Kasumi-1 (cell line): ENCODE measurements around the gene TNK1.
A peak's percentile ranks its signal among the peaks of the same experiment; 100 is the strongest.

ENCODE experiments used
- DNase-seq, 2 experiments: peaks; one replicate each; lab custom pipeline; 2025; lab: John Stamatoyannopoulos, UW

TNK1 gene

DNA sequence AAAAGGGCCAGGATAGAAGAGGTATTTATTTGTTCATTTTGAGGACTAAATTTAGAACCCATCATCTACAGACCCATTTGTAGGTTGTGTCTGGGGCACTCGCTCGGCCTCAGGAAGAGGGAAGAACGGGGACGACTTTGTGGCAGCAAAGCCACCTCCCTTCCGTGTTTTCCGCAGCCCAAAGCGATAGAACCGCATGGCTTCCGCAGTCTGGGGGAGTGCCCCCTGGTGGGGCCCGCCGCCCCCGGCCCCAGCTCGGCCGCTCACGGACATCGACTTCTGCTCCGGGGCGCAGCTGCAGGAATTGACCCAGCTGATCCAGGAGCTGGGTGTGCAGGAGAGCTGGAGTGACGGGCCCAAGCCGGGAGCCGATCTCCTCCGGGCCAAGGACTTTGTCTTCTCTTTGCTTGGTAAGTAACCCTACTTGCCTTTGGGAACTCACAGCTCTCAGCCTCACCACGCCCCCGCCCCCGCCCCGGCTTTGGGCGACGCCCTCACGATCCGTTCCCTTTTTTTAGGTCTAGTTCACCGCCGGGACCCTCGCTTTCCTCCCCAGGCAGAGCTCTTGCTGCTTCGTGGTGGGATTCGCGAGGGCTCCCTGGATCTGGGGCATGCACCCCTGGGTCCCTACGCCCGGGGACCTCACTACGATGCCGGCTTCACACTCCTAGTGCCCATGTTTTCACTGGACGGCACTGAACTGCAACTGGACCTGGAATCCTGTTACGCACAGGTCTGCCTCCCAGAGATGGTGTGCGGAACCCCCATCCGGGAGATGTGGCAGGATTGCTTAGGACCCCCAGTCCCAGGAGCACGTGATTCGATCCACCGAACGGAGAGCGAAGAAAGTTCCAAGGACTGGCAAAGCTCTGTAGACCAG, 55.0 kb downstream of the TNK1 start:
- peak; percentile 39 to 46 for DNase-seq

DNA sequence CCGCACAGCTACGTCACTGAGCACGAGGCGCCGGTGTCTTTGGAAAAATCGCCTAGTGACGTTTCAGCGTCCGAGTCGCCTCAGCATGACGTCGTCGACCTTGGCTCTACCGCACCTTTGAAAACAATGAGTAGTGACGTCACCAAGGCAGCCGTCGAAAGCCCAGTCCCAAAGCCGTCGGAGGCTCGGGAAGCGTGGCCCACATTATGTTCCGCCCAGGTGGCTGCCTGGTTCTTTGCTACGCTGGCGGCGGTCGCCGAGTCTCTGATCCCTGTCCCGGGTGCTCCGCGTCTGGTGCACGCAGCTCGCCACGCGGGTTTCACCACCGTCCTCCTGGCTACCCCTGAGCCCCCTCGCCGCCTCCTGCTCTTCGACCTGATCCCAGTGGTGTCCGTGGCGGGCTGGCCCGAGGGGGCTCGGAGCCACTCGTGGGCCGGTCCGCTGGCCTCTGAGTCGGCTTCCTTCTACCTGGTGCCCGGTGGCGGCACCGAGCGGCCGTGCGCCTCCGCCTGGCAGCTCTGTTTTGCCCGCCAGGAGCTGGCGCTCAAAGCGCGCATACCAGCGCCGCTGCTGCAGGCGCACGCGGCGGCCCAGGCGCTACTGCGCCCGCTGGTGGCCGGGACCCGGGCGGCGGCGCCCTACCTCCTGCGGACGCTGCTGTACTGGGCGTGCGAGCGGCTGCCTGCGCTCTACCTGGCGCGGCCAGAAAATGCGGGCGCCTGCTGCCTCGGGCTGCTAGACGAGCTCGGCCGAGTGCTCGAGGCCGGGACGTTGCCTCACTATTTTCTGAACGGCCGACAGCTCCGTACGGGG, 55.9 kb downstream of the TNK1 start:
- peak in 1 of 2 experiments; percentile 37 for DNase-seq

DNA sequence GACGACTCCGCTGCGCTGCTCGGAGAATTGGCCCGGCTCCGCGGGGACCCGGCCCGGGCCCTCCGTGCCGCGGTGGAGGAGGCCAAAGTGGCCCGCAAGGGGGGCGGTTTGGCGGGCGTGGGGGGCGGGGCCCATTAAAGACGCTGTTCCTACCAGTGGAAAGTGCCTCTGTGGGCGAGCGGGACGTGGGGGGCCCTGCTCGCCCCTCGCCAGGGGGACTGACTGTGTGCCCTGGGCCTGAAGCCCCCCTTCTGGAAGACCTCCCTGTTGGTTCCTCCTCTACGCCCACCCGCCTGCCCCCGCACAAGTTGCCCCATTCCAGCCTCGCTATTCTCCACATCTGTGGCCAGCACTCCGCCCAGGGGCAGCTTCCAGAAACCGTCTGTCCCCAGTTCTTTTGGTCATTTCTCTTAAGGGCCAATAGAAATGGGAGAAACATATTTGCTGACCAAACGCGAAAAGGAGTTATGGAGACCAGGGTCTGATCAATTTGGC, 56.5 kb downstream of the TNK1 start:
- DNase-seq, result no peak

DNA sequence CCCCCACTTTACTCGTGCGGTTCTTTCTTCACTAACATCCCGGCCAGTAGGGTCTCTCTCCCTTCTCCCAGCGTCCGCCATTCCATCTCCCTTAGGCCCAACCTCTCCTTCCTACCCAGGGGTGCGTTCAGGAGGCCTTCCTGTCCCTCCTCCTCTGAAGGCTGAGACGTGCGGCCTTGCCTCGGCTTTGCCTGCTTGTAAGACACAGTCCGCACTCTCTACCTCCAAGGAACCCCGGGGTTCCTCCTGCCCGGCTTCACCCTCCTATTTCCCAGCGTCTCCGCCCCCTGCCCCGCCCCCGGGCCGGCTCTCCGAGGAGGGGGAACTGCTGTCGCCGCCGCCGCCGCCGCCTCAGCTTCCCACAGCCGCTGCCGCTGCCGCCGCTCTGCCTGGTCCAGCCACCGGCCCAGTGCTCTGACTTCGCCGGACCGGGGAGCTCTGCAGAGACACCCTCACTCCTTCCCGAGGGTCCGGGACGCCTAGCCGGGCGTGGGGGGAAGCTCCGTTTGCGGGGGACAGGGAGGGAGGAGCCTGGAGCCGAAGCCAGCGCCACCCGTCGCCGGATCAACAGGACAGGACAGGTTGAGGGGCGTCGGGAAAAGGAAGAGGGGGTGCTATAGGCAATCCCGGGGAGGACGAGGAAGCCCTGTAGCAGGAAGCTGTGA, 57.2 kb downstream of the TNK1 start:
- DNase-seq, result peak in 1 of 2 experiments; percentile 32

DNA sequence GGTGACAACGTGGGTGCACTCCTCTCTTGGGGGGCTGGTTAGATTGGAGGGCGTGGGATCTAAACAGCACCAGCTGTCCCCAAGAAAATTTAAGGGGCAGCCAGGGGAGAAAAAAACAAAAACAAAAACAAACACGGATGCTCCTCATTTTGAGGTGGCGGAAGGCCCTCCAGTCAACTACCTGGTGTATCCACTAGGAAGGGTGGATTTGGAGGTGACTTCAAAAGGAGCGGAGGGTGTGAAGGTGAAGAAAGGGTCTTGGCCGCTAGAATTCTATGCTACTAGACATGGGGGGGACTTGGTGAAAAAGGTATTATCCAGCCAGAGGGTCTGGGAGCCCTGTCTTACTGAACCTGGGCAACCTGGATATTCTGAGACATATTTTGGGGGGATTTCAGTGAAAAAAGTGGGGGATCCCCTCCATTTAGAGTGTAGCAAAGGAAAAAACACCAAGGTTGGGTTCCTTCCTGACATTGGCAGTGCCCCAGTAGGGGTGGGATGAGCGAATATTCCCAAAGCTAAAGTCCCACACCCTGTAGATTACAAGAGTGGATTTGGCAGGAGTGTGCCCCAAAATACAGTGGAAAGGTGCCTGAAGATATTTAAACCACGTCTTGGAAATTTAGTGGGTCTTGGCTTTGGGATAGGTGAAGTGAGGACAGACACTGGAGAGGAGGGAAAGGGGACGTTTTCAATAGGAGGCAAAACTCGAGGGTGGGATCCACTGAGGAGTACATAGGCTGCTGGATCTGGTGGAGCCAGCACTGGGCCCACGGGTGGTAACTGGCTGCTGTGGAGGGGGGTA, 58.0 kb downstream of the TNK1 start:
- DNase-seq, result no peak
